ENCODE measurements around the gene BTBD3.

Gene BTBD3

GRCh38 chr20:11918981-11919380 is 1.3 kb downstream of the BTBD3 start:
- DNase-seq: peak; percentile 61

GRCh38 chr20:11919581-11919980 is 1.9 kb downstream of the BTBD3 start:
- peak; percentile 34 for DNase-seq

GRCh38 chr20:11920083-11920482 is 2.4 kb downstream of the BTBD3 start:
- DNase-seq: no peak

GRCh38 chr20:11921321-11921720 is 3.6 kb downstream of the BTBD3 start:
- no peak for DNase-seq

GRCh38 chr20:11922561-11922960 is 4.9 kb downstream of the BTBD3 start:
- no peak for DNase-seq

- DNase-seq: no peak
Measured at GRCh38 chr20:11924923-11925322, 7.2 kb downstream of the BTBD3 start.

GRCh38 chr20:11926292-11926998 is 8.8 kb downstream of the BTBD3 start:
- DNase-seq: no peak

GRCh38 chr20:11929947-11930346 is 12.3 kb downstream of the BTBD3 start:
- no peak for DNase-seq

GRCh38 chr20:11935212-11936154 is 17.8 kb downstream of the BTBD3 start:
- no peak for DNase-seq

- no peak for DNase-seq
Measured at GRCh38 chr20:11936157-11936556, 18.5 kb downstream of the BTBD3 start.

- no peak for DNase-seq
Measured at GRCh38 chr20:11937230-11937629, 19.5 kb downstream of the BTBD3 start.

- no peak for DNase-seq
Measured at GRCh38 chr20:11941593-11942246, 24.0 kb downstream of the BTBD3 start.

- no peak for DNase-seq
Measured at GRCh38 chr20:11943778-11944177, 26.1 kb downstream of the BTBD3 start.

- no peak for DNase-seq
Measured at GRCh38 chr20:11948806-11949205, 31.1 kb downstream of the BTBD3 start.

GRCh38 chr20:11949711-11950110 is 32.0 kb downstream of the BTBD3 start:
- no peak for DNase-seq

GRCh38 chr20:11951696-11952095 is 34.0 kb downstream of the BTBD3 start:
- no peak for DNase-seq

GRCh38 chr20:11952639-11953038 is 34.9 kb downstream of the BTBD3 start:
- no peak for DNase-seq

GRCh38 chr20:11957911-11958310 is 40.2 kb downstream of the BTBD3 start:
- no peak for DNase-seq

GRCh38 chr20:11958855-11959254 is 41.2 kb downstream of the BTBD3 start:
- no peak for DNase-seq

GRCh38 chr20:11965602-11966001 is 47.9 kb downstream of the BTBD3 start:
- no peak for DNase-seq

GRCh38 chr20:11966186-11966585 is 48.5 kb downstream of the BTBD3 start:
- no peak for DNase-seq

- no peak for DNase-seq
Measured at GRCh38 chr20:11970243-11970836, 52.6 kb downstream of the BTBD3 start.

GRCh38 chr20:11972478-11972877 is 54.8 kb downstream of the BTBD3 start:
- no peak for DNase-seq

Measured in NCI-H1694 (cell line).